ENCODE measurements around the gene MSH5. TPM values are rescaled to one million over a fixed set of nuclear protein-coding genes. Genes with fewer than 3 reads are reported as not detected.

The MSH5 gene
- total and polyA plus RNA-seq, 2 of the 13 experiments (the other 11 are each of a cell fraction or from before 2014, with no cell fraction given): 10.2 to 38.7 TPM

GRCh38 chr6:31717499-31718222 is 22.1 kb upstream of the MSH5 start (continued):
- TF ChIP-seq ZFX (CRISPR knock-in tag; IDR thresholded peaks at IDR 0.05; ENCODE audit: low read depth) (peak; percentile 45; the same call in 1 of the 2 replicates), PRDM10 (CRISPR knock-in tag; IDR thresholded peaks at IDR 0.05; ENCODE audit: low read depth) (peak; percentile 50; the same call in 1 of the 2 replicates), ZNF292 (CRISPR knock-in tag; IDR thresholded peaks at IDR 0.05; ENCODE audit: borderline replicate concordance, low read depth) (peak; percentile 64; the same call in 1 of the 2 replicates), ZNF362 (CRISPR knock-in tag; IDR thresholded peaks at IDR 0.05; ENCODE audit: borderline replicate concordance) (peak; percentile 14; the same call in 1 of the 2 replicates), CBX5 (CRISPR knock-in tag; IDR thresholded peaks at IDR 0.05; ENCODE audit: borderline replicate concordance) (peak; percentile 74; the same call in 1 of the 2 replicates), RXRB (CRISPR knock-in tag; IDR thresholded peaks at IDR 0.05; ENCODE audit: borderline replicate concordance) (peak; percentile 30; the same call in 1 of the 2 replicates), ZNF580 (CRISPR knock-in tag; IDR thresholded peaks at IDR 0.05; ENCODE audit: borderline replicate concordance, low read depth) (peak; percentile 56; the same call in 1 of the 2 replicates), SOX5 (CRISPR knock-in tag; IDR thresholded peaks at IDR 0.05; ENCODE audit: borderline replicate concordance) (peak; percentile 53; the same call in 1 of the 2 replicates), SKIL (CRISPR knock-in tag; IDR thresholded peaks at IDR 0.05; ENCODE audit: borderline replicate concordance) (no peak), AHR (CRISPR knock-in tag; IDR thresholded peaks at IDR 0.05) (peak; percentile 66; the same call in 1 of the 2 replicates), MLLT10 (CRISPR knock-in tag; IDR thresholded peaks at IDR 0.05) (no peak), KAT8 (CRISPR knock-in tag; IDR thresholded peaks at IDR 0.05) (0 out of 2 replicates have a peak, but pooled peaks have one; percentile 26), GATAD2A (CRISPR knock-in tag; IDR thresholded peaks at IDR 0.05) (peak; percentile 68), ZNF510 (CRISPR knock-in tag; IDR thresholded peaks at IDR 0.05; ENCODE audit: low read depth) (no peak), CTCF (CRISPR knock-in tag; IDR thresholded peaks at IDR 0.05) (peak; percentile 83), YEATS2 (CRISPR knock-in tag; IDR thresholded peaks at IDR 0.05; ENCODE audit: borderline replicate concordance) (peak; percentile 44; the same call in 1 of the 2 replicates), NR2F6 (IDR thresholded peaks at IDR 0.05) (no peak), NR2F6 (CRISPR knock-in tag; IDR thresholded peaks at IDR 0.05) (peak; percentile 46; the same call in 1 of the 2 replicates), ARID2 (CRISPR knock-in tag; IDR thresholded peaks at IDR 0.05; ENCODE audit: borderline replicate concordance) (no peak), ZNF552 (CRISPR knock-in tag; IDR thresholded peaks at IDR 0.05; ENCODE audit: borderline replicate concordance) (no peak)

Measured in HepG2 (cell line).